HUES6 (cell line): ENCODE measurements around the gene VANGL2.

Source experiments
- H3K27ac ChIP-seq: 2 replicates; pipeline ENCODE4 v1.7.0; 2013; ENCODE audit warnings: low read depth, mild to moderate bottlenecking, low read length, inconsistent platforms
- H3K27me3 ChIP-seq: 2 replicates; pipeline ENCODE4 v1.6.1; 2013; ENCODE audit warnings: low read length; ENCODE audit not compliant: control insufficient read depth, insufficient read depth
- H3K36me3 ChIP-seq: 2 replicates; pipeline ENCODE4 v1.6.1; 2013; ENCODE audit warnings: low read length; ENCODE audit not compliant: control insufficient read depth, insufficient read depth
- H3K4me1 ChIP-seq: 2 replicates; pipeline ENCODE4 v1.6.1; 2013; ENCODE audit warnings: low read length; ENCODE audit not compliant: control insufficient read depth, insufficient read depth
- H3K4me3 ChIP-seq: 2 replicates; pipeline ENCODE4 v1.5.1; 2013; ENCODE audit warnings: low read depth, low read length
- H3K9ac ChIP-seq: one replicate; pipeline ENCODE4 v1.6.1; 2013; ENCODE audit warnings: mild to moderate bottlenecking, low read length
- H3K9me3 ChIP-seq: 2 replicates; pipeline ENCODE4 v1.6.1; 2013; ENCODE audit warnings: low read depth, low read length; ENCODE audit not compliant: control insufficient read depth, insufficient read depth

VANGL2 gene

GRCh38 chr1:160398823-160399222 is 1.5 kb upstream of the VANGL2 start:
- no peaks in the 10 kb centered on the region for H3K27me3 ChIP-seq
- H3K9ac ChIP-seq: no peak overlapping the region
- H3K36me3 ChIP-seq: no peaks in the 10 kb centered on the region

GRCh38 chr1:160399544-160400222 is 681 bp upstream of the VANGL2 start:
- H3K36me3 ChIP-seq: no peaks in the 10 kb centered on the region
- H3K27ac ChIP-seq: peak overlapping the region; percentile 89
- no peaks in the 10 kb centered on the region for H3K27me3 ChIP-seq
- peak overlapping the region; percentile 84 for H3K4me3 ChIP-seq
- H3K9me3 ChIP-seq: no peaks in the 10 kb centered on the region
- H3K9ac ChIP-seq: peak overlapping the region; percentile 82
- peaks cover 50% of the 10 kb centered on the region for H3K4me1 ChIP-seq

More at GRCh38 chr1:160398823-160399222, 1.5 kb upstream of the VANGL2 start:
- no peaks in the 10 kb centered on the region for H3K9me3 ChIP-seq
- peaks cover 42% of the 10 kb centered on the region for H3K4me1 ChIP-seq
- no peak overlapping the region for H3K4me3 ChIP-seq
- H3K27ac ChIP-seq: no peak overlapping the region

- H3K27me3 ChIP-seq: no peaks in the 10 kb centered on the region
- peak overlapping the region; percentile 95 for H3K27ac ChIP-seq
- peak overlapping the region; percentile 75 for H3K9ac ChIP-seq
- peaks cover 60% of the 10 kb centered on the region for H3K4me1 ChIP-seq
- H3K36me3 ChIP-seq: no peaks in the 10 kb centered on the region
- peak overlapping the region; percentile 88 for H3K4me3 ChIP-seq
- no peaks in the 10 kb centered on the region for H3K9me3 ChIP-seq
Measured at GRCh38 chr1:160400646-160401486, 502 bp downstream of the VANGL2 start.

GRCh38 chr1:160401487-160401805 is 1.1 kb downstream of the VANGL2 start:
- peaks cover 65% of the 10 kb centered on the region for H3K4me1 ChIP-seq
- H3K27me3 ChIP-seq: no peaks in the 10 kb centered on the region
- no peaks in the 10 kb centered on the region for H3K36me3 ChIP-seq
- no peak overlapping the region for H3K27ac ChIP-seq
- peak overlapping the region; percentile 75 for H3K9ac ChIP-seq
- H3K9me3 ChIP-seq: no peaks in the 10 kb centered on the region
- H3K4me3 ChIP-seq: peak overlapping the region; percentile 88

GRCh38 chr1:160402001-160402795 is 1.8 kb downstream of the VANGL2 start:
- Histone ChIP-seq H3K4me3 (peak overlapping the region; percentile 88), H3K27ac (no peak overlapping the region), H3K27me3 (no peaks in the 10 kb centered on the region), H3K9me3 (no peaks in the 10 kb centered on the region), H3K4me1 (peaks cover 68% of the 10 kb centered on the region), H3K9ac (peak overlapping the region; percentile 46), H3K36me3 (no peaks in the 10 kb centered on the region)

- Histone ChIP-seq H3K4me1 (peaks cover 76% of the 10 kb centered on the region), H3K4me3 (no peak overlapping the region; the same call in 1 of the 2 replicates), H3K27ac (no peak overlapping the region), H3K27me3 (no peaks in the 10 kb centered on the region), H3K9ac (no peak overlapping the region), H3K36me3 (no peaks in the 10 kb centered on the region), H3K9me3 (no peaks in the 10 kb centered on the region)
Measured at GRCh38 chr1:160403244-160403643, 2.9 kb downstream of the VANGL2 start.

- H3K9ac ChIP-seq: no peak overlapping the region
- no peak overlapping the region for H3K4me3 ChIP-seq
- no peaks in the 10 kb centered on the region for H3K27me3 ChIP-seq
- peaks cover 77% of the 10 kb centered on the region for H3K4me1 ChIP-seq
- no peak overlapping the region for H3K27ac ChIP-seq
- no peaks in the 10 kb centered on the region for H3K36me3 ChIP-seq
- H3K9me3 ChIP-seq: no peaks in the 10 kb centered on the region
Measured at GRCh38 chr1:160404094-160404493, 3.7 kb downstream of the VANGL2 start.

GRCh38 chr1:160405331-160405877 is 5.0 kb downstream of the VANGL2 start:
- H3K36me3 ChIP-seq: no peaks in the 10 kb centered on the region; the same call in 1 of the 2 replicates
- no peak overlapping the region for H3K4me3 ChIP-seq
- no peaks in the 10 kb centered on the region for H3K27me3 ChIP-seq
- H3K27ac ChIP-seq: no peak overlapping the region
- no peak overlapping the region for H3K9ac ChIP-seq
- H3K9me3 ChIP-seq: no peaks in the 10 kb centered on the region
- H3K4me1 ChIP-seq: peaks cover 84% of the 10 kb centered on the region

GRCh38 chr1:160406131-160406968 is 6.0 kb downstream of the VANGL2 start:
- H3K9me3 ChIP-seq: no peaks in the 10 kb centered on the region
- no peaks in the 10 kb centered on the region for H3K27me3 ChIP-seq
- H3K9ac ChIP-seq: no peak overlapping the region
- H3K36me3 ChIP-seq: no peaks in the 10 kb centered on the region; the same call in 1 of the 2 replicates
- H3K27ac ChIP-seq: no peak overlapping the region
- peaks cover 91% of the 10 kb centered on the region for H3K4me1 ChIP-seq
- H3K4me3 ChIP-seq: no peak overlapping the region
